Erythroblast (primary cell): ENCODE results near the gene SLC38A6.

Source experiments
- GATA1 ChIP-seq: IDR thresholded peaks from 2 replicates; pipeline ENCODE4 v1.6.1; 2011; ENCODE audit warnings: low read depth, mild to moderate bottlenecking, control low read depth, low read length, moderate library complexity
- POLR2A ChIP-seq: IDR thresholded peaks from 2 replicates; pipeline ENCODE4 v1.6.1; 2011; ENCODE audit warnings: mild to moderate bottlenecking, low read length

DNA sequence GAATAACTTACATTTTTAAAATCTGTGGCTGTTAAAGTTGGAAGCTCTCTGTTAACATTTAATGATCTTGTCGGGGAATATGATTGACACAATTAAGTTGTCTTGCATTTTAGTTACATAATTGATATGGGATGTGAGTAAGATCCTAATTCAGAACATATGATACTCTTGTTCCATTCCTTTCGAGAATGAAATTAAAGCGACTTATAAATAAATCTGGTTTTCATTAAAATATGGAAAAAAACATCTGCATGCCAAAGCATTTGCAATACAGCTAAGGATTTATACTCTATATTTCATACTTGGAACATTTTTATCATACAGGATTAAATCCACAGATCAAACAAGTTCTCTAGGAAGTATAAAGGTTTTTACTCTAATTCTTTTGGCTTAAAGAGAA, 52.0 kb downstream of the SLC38A6 start:
- no peak for TF ChIP-seq POLR2A
- TF ChIP-seq GATA1 = no peak
